ES-I3 (cell line): Measurements from ENCODE around the gene C4orf50.

Experiments used
- H3K36me3 ChIP-seq: 2 replicates; pipeline ENCODE4 v1.6.1; 2013; ENCODE audit warnings: mild to moderate bottlenecking, low read length, control low read depth, moderate library complexity; ENCODE audit not compliant: insufficient read depth
- H3K4me1 ChIP-seq: 2 replicates; pipeline ENCODE4 v1.6.1; 2013; ENCODE audit warnings: mild to moderate bottlenecking, control low read depth, low read length; ENCODE audit not compliant: insufficient read depth
- H3K9ac ChIP-seq: 2 replicates; pipeline ENCODE4 v1.6.1; 2013; ENCODE audit warnings: low read depth, mild to moderate bottlenecking, low read length, moderate library complexity
- H3K9me3 ChIP-seq: 2 replicates; pipeline ENCODE4 v1.6.1; 2013; ENCODE audit warnings: mild to moderate bottlenecking, low read length, moderate library complexity; ENCODE audit not compliant: control insufficient read depth, insufficient read depth

C4orf50 gene

DNA sequence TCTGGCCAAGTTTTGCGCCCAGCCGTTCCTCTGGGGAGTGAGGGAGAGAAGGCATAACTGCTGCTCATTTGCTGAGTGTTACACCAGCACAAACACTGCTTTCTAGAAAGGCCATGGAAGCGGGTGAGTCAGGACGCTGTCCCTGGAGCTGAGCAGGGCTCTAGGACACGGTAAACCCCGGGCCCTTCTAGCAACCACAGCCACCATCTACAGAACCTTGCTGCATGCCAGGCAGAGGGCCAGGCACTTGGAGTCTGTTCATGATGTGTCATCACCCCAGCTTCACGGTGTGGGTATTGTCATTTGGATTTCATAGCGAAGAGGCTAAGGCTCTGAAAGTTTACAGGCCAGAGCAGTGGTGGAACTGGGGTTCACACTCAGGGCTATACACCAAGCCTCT is 31.8 kb upstream of the C4orf50 start:
- Histone ChIP-seq H3K4me1 (no peaks in the 10 kb centered on the region), H3K36me3 (no peaks in the 10 kb centered on the region), H3K9me3 (no peaks in the 10 kb centered on the region; the same call in 1 of the 2 replicates), H3K9ac (no peak overlapping the region)

DNA sequence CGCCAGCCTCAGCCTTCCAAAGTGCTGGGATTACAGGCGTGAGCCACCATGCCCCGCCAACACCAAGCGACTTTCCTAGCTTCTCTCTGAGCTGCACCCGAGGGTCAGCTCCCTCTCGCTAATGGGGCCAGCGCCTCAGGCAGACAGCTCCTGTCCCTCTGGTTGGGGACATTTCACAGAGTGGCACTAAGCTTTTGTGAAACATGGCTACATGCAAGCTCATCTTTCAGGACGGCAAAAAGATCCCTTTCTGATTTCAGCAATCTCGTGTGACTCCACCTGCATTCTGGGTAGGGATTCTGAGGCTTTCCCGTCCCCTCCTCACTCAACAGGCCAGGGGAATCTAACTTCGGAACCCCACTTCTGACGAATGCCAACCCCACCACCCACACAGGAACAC is 31.0 kb upstream of the C4orf50 start:
- H3K9me3 ChIP-seq = no peaks in the 10 kb centered on the region; the same call in 1 of the 2 replicates
- no peaks in the 10 kb centered on the region for H3K4me1 ChIP-seq
- H3K36me3 ChIP-seq = no peaks in the 10 kb centered on the region
- no peak overlapping the region for H3K9ac ChIP-seq

- Histone ChIP-seq H3K9me3 (no peaks in the 10 kb centered on the region), H3K9ac (no peak overlapping the region), H3K36me3 (no peaks in the 10 kb centered on the region), H3K4me1 (no peaks in the 10 kb centered on the region)
Observed at GRCh38 chr4:6048537-6048936, 30.3 kb upstream of the C4orf50 start.

- H3K36me3 ChIP-seq = no peaks in the 10 kb centered on the region
- H3K9ac ChIP-seq = no peak overlapping the region
- H3K9me3 ChIP-seq = no peaks in the 10 kb centered on the region
- no peaks in the 10 kb centered on the region for H3K4me1 ChIP-seq
Observed at GRCh38 chr4:6047130-6047673, 29.0 kb upstream of the C4orf50 start.

- no peaks in the 10 kb centered on the region for H3K36me3 ChIP-seq
- H3K4me1 ChIP-seq = no peaks in the 10 kb centered on the region
- no peak overlapping the region for H3K9ac ChIP-seq
- H3K9me3 ChIP-seq = no peaks in the 10 kb centered on the region
Observed at GRCh38 chr4:6046526-6047129, 28.4 kb upstream of the C4orf50 start.

- no peaks in the 10 kb centered on the region for H3K36me3 ChIP-seq
- no peak overlapping the region for H3K9ac ChIP-seq
- H3K4me1 ChIP-seq = no peaks in the 10 kb centered on the region
- no peaks in the 10 kb centered on the region for H3K9me3 ChIP-seq
Observed at GRCh38 chr4:6044805-6045204, 26.6 kb upstream of the C4orf50 start.

DNA sequence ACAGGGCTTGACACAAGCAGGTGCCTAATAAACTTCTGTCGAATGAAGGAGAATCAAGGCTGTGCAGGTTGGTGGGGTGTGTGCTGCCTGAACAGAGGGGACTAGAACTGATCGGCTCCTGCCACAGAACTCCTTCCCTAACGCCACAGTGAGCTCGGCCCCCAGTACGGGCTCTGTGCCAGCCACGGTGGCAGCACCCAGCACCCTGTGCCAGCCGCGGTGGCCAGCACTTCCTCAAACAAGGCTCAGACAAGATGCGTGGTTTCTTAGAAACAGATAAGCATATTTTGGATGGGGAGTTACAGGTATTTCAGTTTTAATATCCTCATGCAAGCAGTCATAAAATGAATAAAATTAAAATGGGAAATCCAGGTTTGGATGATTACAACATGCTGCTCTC is 26.0 kb upstream of the C4orf50 start:
- Histone ChIP-seq H3K36me3 (no peaks in the 10 kb centered on the region), H3K9me3 (no peaks in the 10 kb centered on the region), H3K4me1 (no peaks in the 10 kb centered on the region), H3K9ac (no peak overlapping the region)

DNA sequence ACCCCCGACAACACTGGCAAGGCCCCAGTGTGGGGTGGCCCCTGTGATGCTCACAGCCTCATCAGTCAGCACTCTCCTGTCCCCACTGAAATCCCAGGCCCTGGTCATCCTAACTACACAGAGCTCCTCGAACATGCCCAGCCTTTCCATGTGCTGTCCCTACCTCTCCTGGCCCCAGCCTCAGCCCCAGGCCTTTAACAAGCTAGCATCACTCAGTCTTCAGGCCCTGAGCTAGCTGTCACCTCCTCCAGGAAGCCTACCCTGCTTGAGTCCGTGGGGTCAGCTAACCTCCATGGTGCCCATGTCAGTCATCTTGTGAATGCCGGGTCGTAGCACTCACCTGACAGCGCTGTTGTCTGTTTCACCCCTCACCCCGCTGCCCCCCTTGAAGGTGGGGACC is 25.6 kb upstream of the C4orf50 start:
- Histone ChIP-seq H3K9ac (no peak overlapping the region), H3K4me1 (no peaks in the 10 kb centered on the region), H3K36me3 (no peaks in the 10 kb centered on the region), H3K9me3 (no peaks in the 10 kb centered on the region)

- Histone ChIP-seq H3K9me3 (no peaks in the 10 kb centered on the region), H3K36me3 (no peaks in the 10 kb centered on the region), H3K9ac (no peak overlapping the region), H3K4me1 (no peaks in the 10 kb centered on the region)
Observed at GRCh38 chr4:6043188-6043587, 25.0 kb upstream of the C4orf50 start.

GRCh38 chr4:6042293-6043063 is 24.2 kb upstream of the C4orf50 start:
- Histone ChIP-seq H3K4me1 (no peaks in the 10 kb centered on the region), H3K9me3 (no peaks in the 10 kb centered on the region), H3K9ac (no peak overlapping the region), H3K36me3 (no peaks in the 10 kb centered on the region)

GRCh38 chr4:6041800-6042199 is 23.6 kb upstream of the C4orf50 start:
- Histone ChIP-seq H3K9ac (no peak overlapping the region), H3K4me1 (no peaks in the 10 kb centered on the region), H3K36me3 (no peaks in the 10 kb centered on the region), H3K9me3 (no peaks in the 10 kb centered on the region)

- peaks cover 6% of the 10 kb centered on the region; the same call in 1 of the 2 replicates for H3K4me1 ChIP-seq
- H3K9ac ChIP-seq = no peak overlapping the region
- H3K9me3 ChIP-seq = no peaks in the 10 kb centered on the region
- H3K36me3 ChIP-seq = no peaks in the 10 kb centered on the region
Observed at GRCh38 chr4:6038711-6039110, 20.5 kb upstream of the C4orf50 start.

DNA sequence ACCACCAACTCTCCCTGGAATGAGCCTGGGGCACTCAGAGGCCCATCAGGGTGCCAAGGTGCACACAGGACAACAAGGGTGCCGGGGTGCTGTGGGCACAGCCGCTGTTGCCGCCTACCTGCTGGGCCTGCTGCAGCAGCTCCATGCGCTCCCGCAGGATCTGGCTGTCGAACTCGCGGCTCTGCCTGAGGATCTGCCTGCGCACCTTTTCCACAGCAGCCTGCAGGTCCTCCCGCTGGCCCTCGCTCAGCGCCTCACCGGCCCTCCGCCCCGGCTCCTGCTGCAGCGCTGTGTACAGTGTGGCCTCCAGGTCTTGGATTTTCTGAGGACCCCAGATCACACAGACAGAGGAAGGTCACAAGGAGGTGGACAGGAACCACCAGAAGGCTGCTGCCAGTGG is 17.6 kb upstream of the C4orf50 start:
- no peaks in the 10 kb centered on the region for H3K36me3 ChIP-seq
- H3K9me3 ChIP-seq = no peaks in the 10 kb centered on the region
- peaks cover 6% of the 10 kb centered on the region; the same call in 1 of the 2 replicates for H3K4me1 ChIP-seq
- no peak overlapping the region for H3K9ac ChIP-seq

DNA sequence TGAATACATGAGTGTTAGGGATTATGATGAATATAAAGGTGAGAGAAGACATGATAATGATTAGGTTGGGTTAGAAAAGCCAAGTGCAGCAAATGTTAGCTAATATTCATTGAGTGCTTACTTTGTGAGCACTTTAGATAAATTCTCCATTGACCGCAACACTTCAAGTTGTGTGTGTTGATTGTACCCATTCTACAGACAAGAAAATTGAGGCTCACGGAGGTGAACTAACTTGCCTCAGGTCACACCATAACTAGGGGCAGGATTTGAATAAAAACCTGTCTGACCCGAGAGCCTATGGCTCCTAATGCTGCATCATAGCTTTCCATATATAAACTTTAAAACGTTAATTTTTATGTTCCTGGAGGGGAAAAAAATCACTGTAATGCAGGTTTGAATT is 15.2 kb upstream of the C4orf50 start:
- H3K9me3 ChIP-seq = no peaks in the 10 kb centered on the region
- H3K9ac ChIP-seq = no peak overlapping the region

More for the DNA sequence above, 15.2 kb upstream of the C4orf50 start:
- Histone ChIP-seq H3K4me1 (peaks cover 26% of the 10 kb centered on the region), H3K36me3 (no peaks in the 10 kb centered on the region)
